HepG2 (cell line): ENCODE measurements around the gene PGGT1B. TPM values are rescaled to one million over a fixed set of nuclear protein-coding genes. Genes with fewer than 3 reads are reported as not detected.
A peak's percentile ranks its signal among the peaks of the same experiment; 100 is the strongest.

Experiments used
- CC2D1A ChIP-seq: sonication (generic); formaldehyde crosslinking; IDR thresholded peaks from 2 replicates; pipeline ENCODE4 v1.8.1; 2023; ENCODE audit warnings: mild to moderate bottlenecking, missing genetic modification reagents
- HOXA7 ChIP-seq: sonication (generic); formaldehyde crosslinking; IDR thresholded peaks from 2 replicates; pipeline ENCODE4 v1.8.1; 2022; ENCODE audit warnings: mild to moderate bottlenecking, missing genetic modification reagents, moderate library complexity
- MIXL1 ChIP-seq: IDR thresholded peaks from 2 replicates; pipeline ENCODE4 v1.6.1; 2016
- NFKBIZ ChIP-seq: IDR thresholded peaks from 2 replicates; pipeline ENCODE4 v1.6.1; 2018; ENCODE audit warnings: missing genetic modification reagents, missing compliant biosample characterization
- PRPF4 ChIP-seq: fragments of 200-400 bp; formaldehyde crosslinking; IDR thresholded peaks from 2 replicates; pipeline ENCODE4 v1.6.1; 2016; ENCODE audit warnings: low read length, low read depth; ENCODE audit not compliant: poor library complexity, severe bottlenecking
- SNAI1 ChIP-seq: sonication (generic); formaldehyde crosslinking; IDR thresholded peaks from 2 replicates; pipeline ENCODE4 v1.5.0; 2020; ENCODE audit warnings: mild to moderate bottlenecking, missing genetic modification reagents, borderline replicate concordance
- SP140L ChIP-seq: sonication (generic); formaldehyde crosslinking; IDR thresholded peaks from 2 replicates; pipeline ENCODE4 v1.4.0; 2020; ENCODE audit warnings: missing genetic modification reagents, borderline replicate concordance
- SRY ChIP-seq: sonication (generic); formaldehyde crosslinking; IDR thresholded peaks from 2 replicates; pipeline ENCODE4 v1.8.0; 2022; ENCODE audit warnings: mild to moderate bottlenecking, missing genetic modification reagents
- TBL1XR1 ChIP-seq: fragments of 150-350 bp; IDR thresholded peaks from 2 replicates; pipeline ENCODE4 v1.6.1; 2014; ENCODE audit warnings: borderline replicate concordance, low read length; ENCODE audit not compliant: partially characterized antibody
- ZNF121 ChIP-seq: sonication (generic); formaldehyde crosslinking; IDR thresholded peaks from 2 replicates; pipeline ENCODE4 v1.5.0; 2020; ENCODE audit warnings: mild to moderate bottlenecking, missing genetic modification reagents
- ZNF260 ChIP-seq: sonication (generic); formaldehyde crosslinking; IDR thresholded peaks from 2 replicates; pipeline ENCODE4 v1.4.0; 2020; ENCODE audit warnings: missing genetic modification reagents, low read depth, mild to moderate bottlenecking, borderline replicate concordance
- ZNF333 ChIP-seq: sonication (generic); formaldehyde crosslinking; IDR thresholded peaks from 2 replicates; pipeline ENCODE4 v1.4.0; 2020; ENCODE audit warnings: mild to moderate bottlenecking, missing genetic modification reagents, borderline replicate concordance
- ZNF572 ChIP-seq: sonication (generic); formaldehyde crosslinking; IDR thresholded peaks from 2 replicates; pipeline ENCODE4 v1.5.1; 2020; ENCODE audit warnings: mild to moderate bottlenecking, missing genetic modification reagents
- ZNF614 ChIP-seq: IDR thresholded peaks from 2 replicates; pipeline ENCODE4 v1.6.1; 2018; ENCODE audit warnings: missing biosample characterization, missing genetic modification reagents, inconsistent platforms, borderline replicate concordance
- ZNF670 ChIP-seq: sonication (generic); formaldehyde crosslinking; IDR thresholded peaks from 2 replicates; pipeline ENCODE4 v1.8.0; 2022; ENCODE audit warnings: mild to moderate bottlenecking, missing genetic modification reagents, borderline replicate concordance
- ZNF780A ChIP-seq: sonication (generic); formaldehyde crosslinking; IDR thresholded peaks from 2 replicates; pipeline ENCODE4 v1.8.0; 2022; ENCODE audit warnings: mild to moderate bottlenecking, missing genetic modification reagents, moderate library complexity
- ZNF790 ChIP-seq: sonication (generic); formaldehyde crosslinking; IDR thresholded peaks from 2 replicates; pipeline ENCODE4 v1.8.0; 2022; ENCODE audit warnings: missing genetic modification reagents, mild to moderate bottlenecking, borderline replicate concordance
- polyA plus RNA-seq, 8 experiments: library from polyadenylated mRNA; depleted of rRNA in 3 of 8; stranded (reverse) in 7 of 8; unstranded in 1 of 8; fragments of >200 nt; fragmentation: Illumina TruSeq in 4 of 8; extraction: Trizol in 4 of 8; gene quantifications; 2 replicates each; pipeline versions ENCODE4 v1.2.1 to v1.2.3, GENCODE V29; 2011 to 2016; ENCODE audit warnings: low read depth in 4 of 8, missing spikeins in 1 of 8, mixed read lengths in 1 of 8; ENCODE audit not compliant: insufficient read depth in 1 of 8
- total RNA-seq, 5 experiments: library from RNA; depleted of rRNA; stranded (reverse); fragments of >200 nt; fragmentation: Illumina TruSeq; extraction: Trizol; gene quantifications; 2 replicates each; pipeline ENCODE4 v1.2.3, GENCODE V29; 2016; ENCODE audit warnings: low read depth in 1 of 5
- TF ChIP-seq, protein P1 (sequence below): sonication (generic); formaldehyde crosslinking; IDR thresholded peaks from 2 replicates; pipeline ENCODE4 v1.5.0; 2020; ENCODE audit warnings: mild to moderate bottlenecking, missing genetic modification reagents, borderline replicate concordance
- TF ChIP-seq, protein P2 (sequence below): sonication (generic); formaldehyde crosslinking; IDR thresholded peaks from 2 replicates; pipeline ENCODE4 v1.5.0; 2020; ENCODE audit warnings: mild to moderate bottlenecking, low read depth, missing genetic modification reagents, borderline replicate concordance
- TF ChIP-seq, protein P3 (sequence below): IDR thresholded peaks from 2 replicates; pipeline ENCODE4 v1.6.1; 2012; ENCODE audit warnings: low read length, improper control_type of control experiment
- TF ChIP-seq, protein P4 (sequence below): sonication (generic); formaldehyde crosslinking; IDR thresholded peaks from 2 replicates; pipeline ENCODE4 v1.5.0; 2020; ENCODE audit warnings: missing genetic modification reagents, mild to moderate bottlenecking, borderline replicate concordance

Gene PGGT1B
- total and polyA plus RNA-seq, 2 of the 13 experiments (the other 11 are each of a cell fraction or from before 2014, with no cell fraction given): 2.4 to 42.7 TPM

DNA sequence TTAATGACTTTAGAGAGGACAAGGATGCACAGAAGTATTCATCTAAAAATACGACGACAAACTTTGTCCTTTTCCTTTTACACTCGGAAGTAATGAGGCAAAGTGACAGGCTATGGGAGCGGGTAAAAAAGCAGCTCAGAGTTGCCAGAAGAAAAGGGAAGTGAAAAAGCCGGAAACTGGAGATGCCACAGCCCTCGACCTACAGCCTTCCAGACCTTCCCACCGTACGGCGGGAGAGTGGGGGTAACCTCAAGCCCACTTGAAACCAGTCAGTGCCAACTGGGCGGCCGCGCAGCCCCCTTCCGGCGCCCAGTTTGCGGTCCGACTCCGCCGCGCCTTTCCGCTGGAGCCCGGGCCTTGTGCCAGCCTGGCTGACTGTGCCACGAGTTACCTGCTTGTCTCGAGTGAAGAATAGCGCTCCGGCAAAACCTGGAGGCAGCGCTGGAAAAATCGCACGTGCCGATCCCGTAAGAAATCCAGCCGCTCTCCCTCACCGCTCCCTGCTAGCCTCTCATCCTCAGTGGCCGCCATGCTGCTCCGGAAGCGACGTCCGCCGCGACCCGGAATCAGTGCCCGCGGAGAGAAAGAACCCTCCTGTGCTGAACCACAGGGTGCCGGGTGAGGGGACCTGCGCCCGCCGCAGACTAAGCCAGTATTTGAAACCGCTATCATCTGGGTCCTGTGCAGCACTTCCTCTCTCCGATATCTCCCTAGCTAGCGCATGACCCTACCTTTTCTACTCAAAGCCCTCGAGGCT is at the start of gene PGGT1B (continued):
- TF ChIP-seq, protein P1, sequence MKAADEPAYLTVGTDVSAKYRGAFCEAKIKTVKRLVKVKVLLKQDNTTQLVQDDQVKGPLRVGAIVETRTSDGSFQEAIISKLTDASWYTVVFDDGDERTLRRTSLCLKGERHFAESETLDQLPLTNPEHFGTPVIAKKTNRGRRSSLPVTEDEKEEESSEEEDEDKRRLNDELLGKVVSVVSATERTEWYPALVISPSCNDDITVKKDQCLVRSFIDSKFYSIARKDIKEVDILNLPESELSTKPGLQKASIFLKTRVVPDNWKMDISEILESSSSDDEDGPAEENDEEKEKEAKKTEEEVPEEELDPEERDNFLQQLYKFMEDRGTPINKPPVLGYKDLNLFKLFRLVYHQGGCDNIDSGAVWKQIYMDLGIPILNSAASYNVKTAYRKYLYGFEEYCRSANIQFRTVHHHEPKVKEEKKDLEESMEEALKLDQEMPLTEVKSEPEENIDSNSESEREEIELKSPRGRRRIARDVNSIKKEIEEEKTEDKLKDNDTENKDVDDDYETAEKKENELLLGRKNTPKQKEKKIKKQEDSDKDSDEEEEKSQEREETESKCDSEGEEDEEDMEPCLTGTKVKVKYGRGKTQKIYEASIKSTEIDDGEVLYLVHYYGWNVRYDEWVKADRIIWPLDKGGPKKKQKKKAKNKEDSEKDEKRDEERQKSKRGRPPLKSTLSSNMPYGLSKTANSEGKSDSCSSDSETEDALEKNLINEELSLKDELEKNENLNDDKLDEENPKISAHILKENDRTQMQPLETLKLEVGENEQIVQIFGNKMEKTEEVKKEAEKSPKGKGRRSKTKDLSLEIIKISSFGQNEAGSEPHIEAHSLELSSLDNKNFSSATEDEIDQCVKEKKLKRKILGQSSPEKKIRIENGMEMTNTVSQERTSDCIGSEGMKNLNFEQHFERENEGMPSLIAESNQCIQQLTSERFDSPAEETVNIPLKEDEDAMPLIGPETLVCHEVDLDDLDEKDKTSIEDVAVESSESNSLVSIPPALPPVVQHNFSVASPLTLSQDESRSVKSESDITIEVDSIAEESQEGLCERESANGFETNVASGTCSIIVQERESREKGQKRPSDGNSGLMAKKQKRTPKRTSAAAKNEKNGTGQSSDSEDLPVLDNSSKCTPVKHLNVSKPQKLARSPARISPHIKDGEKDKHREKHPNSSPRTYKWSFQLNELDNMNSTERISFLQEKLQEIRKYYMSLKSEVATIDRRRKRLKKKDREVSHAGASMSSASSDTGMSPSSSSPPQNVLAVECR: peak; percentile 81; the same call in 1 of the 2 replicates
- 0 out of 2 replicates have a peak, but pooled peaks have one; percentile 21 for TF ChIP-seq MIXL1 (CRISPR knock-in tag)
- no peak for TF ChIP-seq ZNF121 (CRISPR knock-in tag)
- peak; percentile 63; the same call in 1 of the 2 replicates for TF ChIP-seq NFKBIZ
- TF ChIP-seq ZNF572 (CRISPR knock-in tag): no peak
- peak; percentile 48; the same call in 1 of the 2 replicates for TF ChIP-seq SRY (CRISPR knock-in tag)
- TF ChIP-seq CC2D1A: no peak
- no peak for TF ChIP-seq SNAI1 (CRISPR knock-in tag)
- TF ChIP-seq ZNF614: no peak
- TF ChIP-seq ZNF670 (CRISPR knock-in tag): peak; percentile 13; the same call in 1 of the 2 replicates
- TF ChIP-seq, protein P2, sequence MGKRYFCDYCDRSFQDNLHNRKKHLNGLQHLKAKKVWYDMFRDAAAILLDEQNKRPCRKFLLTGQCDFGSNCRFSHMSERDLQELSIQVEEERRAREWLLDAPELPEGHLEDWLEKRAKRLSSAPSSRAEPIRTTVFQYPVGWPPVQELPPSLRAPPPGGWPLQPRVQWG (CRISPR knock-in tag): no peak
- TF ChIP-seq TBL1XR1: peak; percentile 39
- no peak for TF ChIP-seq HOXA7
- peak; percentile 78; the same call in 1 of the 2 replicates for TF ChIP-seq ZNF333 (CRISPR knock-in tag)
- TF ChIP-seq ZNF790: peak; percentile 60; the same call in 1 of the 2 replicates
- TF ChIP-seq SP140L (CRISPR knock-in tag): no peak
- TF ChIP-seq, protein P3, sequence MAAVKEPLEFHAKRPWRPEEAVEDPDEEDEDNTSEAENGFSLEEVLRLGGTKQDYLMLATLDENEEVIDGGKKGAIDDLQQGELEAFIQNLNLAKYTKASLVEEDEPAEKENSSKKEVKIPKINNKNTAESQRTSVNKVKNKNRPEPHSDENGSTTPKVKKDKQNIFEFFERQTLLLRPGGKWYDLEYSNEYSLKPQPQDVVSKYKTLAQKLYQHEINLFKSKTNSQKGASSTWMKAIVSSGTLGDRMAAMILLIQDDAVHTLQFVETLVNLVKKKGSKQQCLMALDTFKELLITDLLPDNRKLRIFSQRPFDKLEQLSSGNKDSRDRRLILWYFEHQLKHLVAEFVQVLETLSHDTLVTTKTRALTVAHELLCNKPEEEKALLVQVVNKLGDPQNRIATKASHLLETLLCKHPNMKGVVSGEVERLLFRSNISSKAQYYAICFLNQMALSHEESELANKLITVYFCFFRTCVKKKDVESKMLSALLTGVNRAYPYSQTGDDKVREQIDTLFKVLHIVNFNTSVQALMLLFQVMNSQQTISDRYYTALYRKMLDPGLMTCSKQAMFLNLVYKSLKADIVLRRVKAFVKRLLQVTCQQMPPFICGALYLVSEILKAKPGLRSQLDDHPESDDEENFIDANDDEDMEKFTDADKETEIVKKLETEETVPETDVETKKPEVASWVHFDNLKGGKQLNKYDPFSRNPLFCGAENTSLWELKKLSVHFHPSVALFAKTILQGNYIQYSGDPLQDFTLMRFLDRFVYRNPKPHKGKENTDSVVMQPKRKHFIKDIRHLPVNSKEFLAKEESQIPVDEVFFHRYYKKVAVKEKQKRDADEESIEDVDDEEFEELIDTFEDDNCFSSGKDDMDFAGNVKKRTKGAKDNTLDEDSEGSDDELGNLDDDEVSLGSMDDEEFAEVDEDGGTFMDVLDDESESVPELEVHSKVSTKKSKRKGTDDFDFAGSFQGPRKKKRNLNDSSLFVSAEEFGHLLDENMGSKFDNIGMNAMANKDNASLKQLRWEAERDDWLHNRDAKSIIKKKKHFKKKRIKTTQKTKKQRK: no peak
- no peak for TF ChIP-seq ZNF780A
- TF ChIP-seq, protein P4, sequence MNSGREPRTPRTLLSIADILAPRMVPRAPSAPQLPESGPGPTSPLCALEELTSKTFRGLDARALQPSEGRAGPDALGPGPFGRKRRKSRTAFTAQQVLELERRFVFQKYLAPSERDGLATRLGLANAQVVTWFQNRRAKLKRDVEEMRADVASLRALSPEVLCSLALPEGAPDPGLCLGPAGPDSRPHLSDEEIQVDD (CRISPR knock-in tag): peak; percentile 74; the same call in 1 of the 2 replicates
- TF ChIP-seq ZNF260 (CRISPR knock-in tag): no peak
- no peak for TF ChIP-seq PRPF4
